SU-DHL-6 (cell line): ENCODE results near the gene MXI1.

Experiments used
- H2AFZ ChIP-seq: fragments of 200-600 bp; sonication (generic); 2 replicates; pipeline ENCODE4 v1.6.1; 2014; ENCODE audit warnings: low read depth, mild to moderate bottlenecking, moderate library complexity, mixed read lengths, antibody characterized with exemption, low read length; ENCODE audit not compliant: severe bottlenecking
- H3F3A ChIP-seq: fragments of 200-600 bp; shearing (Covaris generic); 2 replicates; pipeline ENCODE4 v1.6.0; 2016; ENCODE audit warnings: antibody characterized with exemption, mild to moderate bottlenecking; ENCODE audit not compliant: insufficient read depth
- H3K27ac ChIP-seq: fragments of 200-600 bp; sonication (generic); 2 replicates; pipeline ENCODE4 v1.5.1; 2016; ENCODE audit warnings: low read depth, mild to moderate bottlenecking, low read length, moderate library complexity, mixed read lengths
- H3K27me3 ChIP-seq: fragments of 200-600 bp; sonication (generic), shearing (Covaris generic); 2 replicates; pipeline ENCODE4 v1.6.0; 2014; ENCODE audit warnings: mild to moderate bottlenecking, low read length
- H3K36me3 ChIP-seq: fragments of 200-600 bp; sonication (generic); 2 replicates; pipeline ENCODE4 v1.6.1; 2014; ENCODE audit warnings: mild to moderate bottlenecking, low read length, mixed read lengths
- H3K4me2 ChIP-seq: fragments of 300-600, 200-600 bp; shearing (Covaris generic), sonication (generic); 2 replicates; pipeline ENCODE4 v1.6.0; 2014; ENCODE audit warnings: low read length, low read depth, mild to moderate bottlenecking; ENCODE audit not compliant: poor library complexity, severe bottlenecking
- H3K4me3 ChIP-seq: fragments of 200-600 bp; sonication (generic); 2 replicates; pipeline ENCODE4 v1.5.1; 2014; ENCODE audit warnings: antibody characterized with exemption, low read length, mild to moderate bottlenecking, mixed read lengths; ENCODE audit not compliant: insufficient read depth, poor library complexity, severe bottlenecking
- H3K79me2 ChIP-seq: fragments of 200-600 bp; sonication (generic); 2 replicates; pipeline ENCODE4 v1.6.1; 2014; ENCODE audit warnings: mild to moderate bottlenecking, low read length, moderate library complexity; ENCODE audit not compliant: insufficient read depth
- H3K9ac ChIP-seq: fragments of 200-600 bp; sonication (generic); 2 replicates; pipeline ENCODE4 v1.7.0; 2014; ENCODE audit warnings: mild to moderate bottlenecking, low read length
- H3K9me2 ChIP-seq: fragments of 200-600 bp; sonication (generic); replicated peaks from 2 replicates; pipeline ENCODE4 v1.6.1; 2014; ENCODE audit warnings: low read length; ENCODE audit not compliant: insufficient read depth
- H3K9me3 ChIP-seq: fragments of 200-600 bp; sonication (generic); 2 replicates; pipeline ENCODE4 v1.6.1; 2014; ENCODE audit warnings: low read length, mixed read lengths; ENCODE audit not compliant: insufficient read depth
- H4K20me1 ChIP-seq: fragments of 200-600 bp; sonication (generic); 2 replicates; pipeline ENCODE4 v1.6.1; 2014; ENCODE audit warnings: low read depth, mild to moderate bottlenecking, antibody characterized with exemption, low read length, moderate library complexity, mixed read lengths
- EZH2phosphoT487 ChIP-seq: fragments of 200-600 bp; sonication (generic), shearing (Covaris generic); conservative IDR thresholded peaks from 2 replicates; pipeline ENCODE4 v1.6.1; 2018; ENCODE audit warnings: mild to moderate bottlenecking, antibody characterized with exemption, low read length, moderate library complexity, mixed read lengths
- TF ChIP-seq, protein P1 (sequence below): fragments of 200-600 bp; sonication (generic); IDR thresholded peaks from one replicate; pipeline ENCODE4 v1.5.1; 2017; ENCODE audit warnings: antibody characterized with exemption, mild to moderate bottlenecking, low read length, moderate library complexity; ENCODE audit not compliant: insufficient read depth, poor library complexity, severe bottlenecking

The MXI1 gene

DNA sequence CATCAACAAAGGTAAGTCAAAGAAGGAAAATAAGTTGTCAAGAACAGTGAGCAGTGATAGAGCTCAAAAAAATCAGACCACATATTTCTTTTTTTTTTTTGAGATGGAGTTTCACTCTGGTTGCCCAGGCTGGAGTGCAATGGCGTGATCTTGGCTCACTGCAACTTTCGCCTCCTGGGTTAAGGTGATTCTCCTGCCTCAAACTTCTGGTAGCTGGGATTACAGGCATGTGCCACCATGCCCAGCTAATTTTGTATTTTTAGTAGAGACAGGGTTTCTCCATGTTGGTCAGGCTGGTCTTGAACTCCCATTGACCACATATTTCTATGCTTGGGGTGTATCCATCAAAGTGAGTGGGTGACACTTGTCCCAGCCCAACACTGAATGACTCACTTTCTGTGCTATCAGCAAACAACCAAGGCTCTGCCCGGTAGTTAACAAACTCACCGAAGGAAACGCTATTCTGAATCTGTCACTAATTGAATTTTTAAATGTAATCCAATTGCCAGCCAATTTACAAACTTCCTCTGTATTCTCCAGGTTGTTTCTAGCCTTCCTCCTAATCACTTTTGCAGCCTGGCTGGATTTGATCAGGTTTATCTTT lies 116.9 kb downstream of the MXI1 start:
- Histone ChIP-seq H4K20me1 (no peaks in the 10 kb centered on the region), H3K9me2 (no peaks in the 10 kb centered on the region), H3K79me2 (no peaks in the 10 kb centered on the region), H3K9me3 (no peaks in the 10 kb centered on the region), H3K27ac (no peak overlapping the region), H3F3A (no peaks in the 10 kb centered on the region), H3K36me3 (no peaks in the 10 kb centered on the region), H3K9ac (no peak overlapping the region), H2AFZ (no peak overlapping the region), H3K27me3 (no peaks in the 10 kb centered on the region), H3K4me2 (no peak overlapping the region), H3K4me3 (no peak overlapping the region)
- no peak for TF ChIP-seq EZH2phosphoT487
- TF ChIP-seq, protein P1, sequence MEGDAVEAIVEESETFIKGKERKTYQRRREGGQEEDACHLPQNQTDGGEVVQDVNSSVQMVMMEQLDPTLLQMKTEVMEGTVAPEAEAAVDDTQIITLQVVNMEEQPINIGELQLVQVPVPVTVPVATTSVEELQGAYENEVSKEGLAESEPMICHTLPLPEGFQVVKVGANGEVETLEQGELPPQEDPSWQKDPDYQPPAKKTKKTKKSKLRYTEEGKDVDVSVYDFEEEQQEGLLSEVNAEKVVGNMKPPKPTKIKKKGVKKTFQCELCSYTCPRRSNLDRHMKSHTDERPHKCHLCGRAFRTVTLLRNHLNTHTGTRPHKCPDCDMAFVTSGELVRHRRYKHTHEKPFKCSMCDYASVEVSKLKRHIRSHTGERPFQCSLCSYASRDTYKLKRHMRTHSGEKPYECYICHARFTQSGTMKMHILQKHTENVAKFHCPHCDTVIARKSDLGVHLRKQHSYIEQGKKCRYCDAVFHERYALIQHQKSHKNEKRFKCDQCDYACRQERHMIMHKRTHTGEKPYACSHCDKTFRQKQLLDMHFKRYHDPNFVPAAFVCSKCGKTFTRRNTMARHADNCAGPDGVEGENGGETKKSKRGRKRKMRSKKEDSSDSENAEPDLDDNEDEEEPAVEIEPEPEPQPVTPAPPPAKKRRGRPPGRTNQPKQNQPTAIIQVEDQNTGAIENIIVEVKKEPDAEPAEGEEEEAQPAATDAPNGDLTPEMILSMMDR = no peak

DNA sequence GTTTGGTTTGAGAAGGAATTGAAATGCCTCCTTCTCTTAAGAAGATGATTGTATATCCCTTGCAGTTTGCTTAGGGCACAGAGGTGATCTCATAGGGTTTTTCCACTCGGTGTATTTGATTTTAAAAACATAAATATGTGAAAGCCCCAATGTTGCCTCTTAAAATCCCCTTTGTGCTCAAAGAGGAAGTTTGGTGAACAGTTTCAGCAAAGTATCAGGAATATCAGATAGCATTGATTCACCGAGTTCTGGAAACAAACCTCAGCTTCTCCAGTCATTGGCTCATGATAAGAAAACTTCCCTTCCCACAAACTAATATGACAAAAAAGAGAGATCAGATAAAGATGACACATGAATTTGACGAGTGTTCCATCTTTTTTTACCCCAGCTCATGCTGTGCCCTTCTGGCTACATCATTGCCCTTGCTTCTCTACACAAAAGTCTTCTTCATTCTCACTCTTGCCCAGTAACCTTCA lies 117.4 kb downstream of the MXI1 start:
- H3K27me3 ChIP-seq = no peaks in the 10 kb centered on the region
- no peak overlapping the region for H3K27ac ChIP-seq

DNA sequence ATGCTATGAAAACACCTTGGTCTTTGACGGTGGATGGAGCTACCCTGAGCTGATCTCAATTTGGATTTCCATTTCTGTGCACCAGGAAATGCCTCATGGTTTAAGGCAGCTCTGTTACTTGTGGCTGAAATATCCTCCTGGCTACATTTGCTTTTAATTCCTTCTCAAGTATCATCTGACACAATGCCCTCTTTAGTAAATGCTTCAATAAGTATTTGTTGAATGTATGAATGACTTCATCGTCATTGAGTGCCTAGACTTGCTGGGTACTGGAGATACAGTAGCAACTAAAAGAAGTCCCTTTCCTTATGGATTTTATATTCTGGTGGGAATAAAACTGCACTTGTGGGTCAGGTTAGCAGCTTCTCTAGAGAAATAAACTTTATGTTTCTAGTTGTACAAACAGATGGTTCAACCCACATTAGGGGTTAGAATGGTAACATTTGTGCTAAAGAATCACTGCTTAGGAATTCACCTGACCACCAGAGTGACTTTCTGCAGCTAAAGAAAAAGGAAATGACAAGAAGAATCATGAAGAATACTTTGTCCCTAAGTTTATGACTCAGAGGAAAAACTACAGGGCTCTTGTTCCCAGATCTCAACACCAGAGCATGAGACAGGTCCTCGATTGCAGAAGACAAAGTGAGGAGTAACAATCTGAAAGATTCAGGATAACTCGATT lies 119.1 kb downstream of the MXI1 start:
- no peaks in the 10 kb centered on the region for H3F3A ChIP-seq
- H3K27ac ChIP-seq = no peak overlapping the region
- H3K27me3 ChIP-seq = no peaks in the 10 kb centered on the region
- H3K9ac ChIP-seq = no peak overlapping the region
- H3K9me2 ChIP-seq = no peaks in the 10 kb centered on the region
- H4K20me1 ChIP-seq = no peaks in the 10 kb centered on the region
- TF ChIP-seq, protein P1 = no peak
- no peak for TF ChIP-seq EZH2phosphoT487
- no peak overlapping the region for H3K4me3 ChIP-seq
- no peaks in the 10 kb centered on the region for H3K36me3 ChIP-seq
- H2AFZ ChIP-seq = no peak overlapping the region
- no peak overlapping the region for H3K4me2 ChIP-seq
- H3K79me2 ChIP-seq = no peaks in the 10 kb centered on the region
- H3K9me3 ChIP-seq = peaks cover 14% of the 10 kb centered on the region; the same call in 1 of the 2 replicates

More for the DNA sequence above, 117.4 kb downstream of the MXI1 start:
- peaks cover 1% of the 10 kb centered on the region; the same call in 1 of the 2 replicates for H3K9me3 ChIP-seq
- H3K4me2 ChIP-seq = no peak overlapping the region
- H3K9me2 ChIP-seq = no peaks in the 10 kb centered on the region
- no peaks in the 10 kb centered on the region for H4K20me1 ChIP-seq
- no peaks in the 10 kb centered on the region for H3K79me2 ChIP-seq
- H3F3A ChIP-seq = no peaks in the 10 kb centered on the region
- no peak overlapping the region for H3K9ac ChIP-seq
- no peak overlapping the region for H2AFZ ChIP-seq
- TF ChIP-seq, protein P1 = no peak
- TF ChIP-seq EZH2phosphoT487 = no peak
- H3K36me3 ChIP-seq = no peaks in the 10 kb centered on the region
- H3K4me3 ChIP-seq = no peak overlapping the region
